ENCODE measurements around the gene PAGE4.

PAGE4 gene

DNA sequence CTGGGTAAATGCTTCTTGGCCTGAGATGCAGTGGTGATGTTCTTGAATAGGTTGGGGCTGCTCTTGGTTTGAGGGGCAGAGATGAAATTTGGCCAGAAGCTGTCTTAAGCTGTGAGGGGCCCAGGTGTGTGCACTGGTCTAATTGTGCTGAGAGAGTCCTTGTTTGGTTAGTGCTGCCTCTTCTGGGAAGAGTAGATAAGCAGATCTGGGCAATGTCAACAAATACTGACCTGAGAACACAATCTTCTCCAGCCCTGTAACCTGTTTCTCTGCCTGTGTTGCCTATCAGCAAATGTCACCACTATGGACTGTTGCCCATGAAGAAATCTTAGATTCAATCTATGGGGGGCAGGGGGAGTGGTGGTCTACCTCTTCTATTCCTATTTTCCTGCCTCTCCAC is 33.0 kb downstream of the PAGE4 start:
- no peak overlapping the region for H3K4me3 ChIP-seq (ENCODE audit: low read depth, low read length)
- TF ChIP-seq, protein P1, sequence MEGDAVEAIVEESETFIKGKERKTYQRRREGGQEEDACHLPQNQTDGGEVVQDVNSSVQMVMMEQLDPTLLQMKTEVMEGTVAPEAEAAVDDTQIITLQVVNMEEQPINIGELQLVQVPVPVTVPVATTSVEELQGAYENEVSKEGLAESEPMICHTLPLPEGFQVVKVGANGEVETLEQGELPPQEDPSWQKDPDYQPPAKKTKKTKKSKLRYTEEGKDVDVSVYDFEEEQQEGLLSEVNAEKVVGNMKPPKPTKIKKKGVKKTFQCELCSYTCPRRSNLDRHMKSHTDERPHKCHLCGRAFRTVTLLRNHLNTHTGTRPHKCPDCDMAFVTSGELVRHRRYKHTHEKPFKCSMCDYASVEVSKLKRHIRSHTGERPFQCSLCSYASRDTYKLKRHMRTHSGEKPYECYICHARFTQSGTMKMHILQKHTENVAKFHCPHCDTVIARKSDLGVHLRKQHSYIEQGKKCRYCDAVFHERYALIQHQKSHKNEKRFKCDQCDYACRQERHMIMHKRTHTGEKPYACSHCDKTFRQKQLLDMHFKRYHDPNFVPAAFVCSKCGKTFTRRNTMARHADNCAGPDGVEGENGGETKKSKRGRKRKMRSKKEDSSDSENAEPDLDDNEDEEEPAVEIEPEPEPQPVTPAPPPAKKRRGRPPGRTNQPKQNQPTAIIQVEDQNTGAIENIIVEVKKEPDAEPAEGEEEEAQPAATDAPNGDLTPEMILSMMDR (IDR thresholded peaks at IDR 0.05; ENCODE audit: low read depth, low read length): no peak

DNA sequence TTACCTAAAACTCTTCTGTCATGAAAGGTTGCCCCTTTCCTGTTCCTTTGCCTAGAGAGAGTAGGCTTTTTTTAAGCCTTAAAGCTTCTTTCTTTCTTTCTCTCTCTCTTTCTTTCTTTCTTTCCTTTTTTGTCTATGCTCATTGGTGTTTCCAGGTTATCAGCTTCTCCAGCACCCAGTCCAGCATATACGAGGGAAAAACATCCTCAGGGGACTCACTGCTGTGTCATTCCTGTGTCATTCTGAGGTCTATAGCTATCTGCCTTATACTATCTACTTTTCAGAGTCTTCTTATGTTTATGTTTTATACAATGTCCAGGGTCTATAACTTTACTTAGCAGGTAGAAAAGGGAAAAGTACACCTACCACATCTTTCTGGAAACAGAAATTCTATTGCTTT is 39.6 kb downstream of the PAGE4 start:
- no peak overlapping the region for H3K4me3 ChIP-seq (ENCODE audit: low read depth, low read length)
- TF ChIP-seq, protein P1 (IDR thresholded peaks at IDR 0.05; ENCODE audit: low read depth, low read length): no peak

DNA sequence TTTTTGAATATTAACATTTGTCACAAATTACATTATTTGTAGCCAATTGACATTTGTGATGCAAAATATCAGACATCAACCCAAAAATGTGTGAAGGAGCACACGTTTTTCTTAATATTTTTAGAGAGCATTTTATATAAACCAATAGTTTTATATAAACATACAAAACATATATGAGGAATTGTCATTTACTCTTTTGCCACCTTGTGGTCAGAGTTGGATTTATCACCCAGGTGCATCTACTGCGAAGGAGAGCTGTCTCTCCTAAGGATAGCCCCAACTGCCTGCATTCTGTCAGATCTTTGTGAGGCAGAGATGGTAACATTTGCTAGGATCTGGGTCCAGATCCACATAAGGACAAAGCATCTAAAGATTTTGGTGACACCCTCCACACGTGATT is 47.6 kb downstream of the PAGE4 start:
- TF ChIP-seq, protein P1 (IDR thresholded peaks at IDR 0.05; ENCODE audit: low read depth, low read length): peak; percentile 26; the same call in 1 of the 2 replicates
- H3K4me3 ChIP-seq (ENCODE audit: low read depth, low read length): no peak overlapping the region

DNA sequence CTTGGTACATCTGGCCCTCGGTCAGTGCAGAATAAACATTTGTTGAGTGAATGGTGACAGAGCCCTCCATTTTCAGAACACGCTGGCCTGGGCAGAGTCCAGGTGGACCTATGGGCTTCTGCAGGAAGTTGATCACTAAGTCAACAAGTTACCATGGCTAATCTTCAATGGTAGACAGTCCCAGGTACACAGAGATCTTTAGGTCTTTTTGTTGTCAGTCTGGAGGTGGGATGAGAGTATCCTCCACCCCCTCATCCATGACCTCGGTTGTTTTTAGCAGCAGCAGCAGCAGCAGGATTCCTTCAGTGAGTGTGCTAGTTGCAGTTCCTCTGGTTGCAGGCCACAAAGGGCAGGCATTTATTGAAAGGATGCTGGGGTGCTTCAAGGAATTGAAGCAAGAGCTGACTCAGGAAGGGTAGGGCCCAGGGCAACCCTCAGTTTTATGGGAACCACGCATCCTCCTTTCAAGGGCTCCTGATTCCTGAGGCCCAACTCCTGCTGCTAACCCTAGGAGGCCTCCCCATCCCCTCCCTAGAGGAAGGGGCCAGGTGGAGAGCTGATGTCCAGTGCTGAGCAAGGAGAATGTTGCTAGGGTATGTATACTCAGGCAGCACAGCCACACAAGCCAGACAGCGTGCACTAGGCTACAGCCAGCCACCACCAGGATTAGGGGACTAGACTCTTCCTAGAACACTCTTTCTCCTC is 48.4 kb downstream of the PAGE4 start:
- H3K4me3 ChIP-seq (ENCODE audit: low read depth, low read length): no peak overlapping the region
- TF ChIP-seq, protein P1 (IDR thresholded peaks at IDR 0.05; ENCODE audit: low read depth, low read length): no peak

DNA sequence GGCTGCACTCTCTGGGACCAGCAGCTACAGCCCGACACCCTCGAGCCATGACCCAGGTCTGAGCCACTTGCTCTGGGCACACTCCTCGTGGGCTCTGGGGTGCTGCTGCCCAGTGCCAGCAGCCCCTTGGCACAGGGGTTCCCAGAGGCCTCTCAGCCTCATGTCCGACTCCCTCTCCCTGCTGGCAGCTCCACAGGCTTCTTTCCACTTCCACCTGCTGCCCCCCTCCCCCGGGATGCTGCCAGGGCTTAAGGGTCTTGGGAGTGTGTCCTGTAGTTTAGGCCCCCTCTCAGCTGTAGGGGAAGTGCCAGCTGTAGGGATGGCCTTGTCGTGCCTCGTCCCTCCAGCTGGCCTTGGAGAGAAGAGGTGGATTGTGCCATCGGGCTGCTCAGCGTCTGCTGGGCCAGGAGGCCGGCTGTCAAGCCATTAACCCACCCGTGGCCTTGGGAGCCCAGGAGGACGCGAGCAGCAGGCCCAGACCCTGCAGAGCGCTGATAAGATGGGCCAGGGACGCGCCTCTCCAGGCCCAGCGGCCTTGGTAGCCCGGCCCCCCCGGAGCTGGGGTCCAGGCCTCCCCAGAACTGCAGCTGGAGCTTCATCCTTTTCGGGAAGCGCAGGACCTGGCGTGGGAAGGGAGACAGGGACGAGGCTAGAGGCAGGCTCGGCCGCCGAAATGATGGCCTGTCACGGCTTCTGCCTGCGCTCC is 49.2 kb downstream of the PAGE4 start:
- H3K4me3 ChIP-seq (ENCODE audit: low read depth, low read length): peak overlapping the region; percentile 56
- TF ChIP-seq, protein P1 (IDR thresholded peaks at IDR 0.05; ENCODE audit: low read depth, low read length): no peak

DNA sequence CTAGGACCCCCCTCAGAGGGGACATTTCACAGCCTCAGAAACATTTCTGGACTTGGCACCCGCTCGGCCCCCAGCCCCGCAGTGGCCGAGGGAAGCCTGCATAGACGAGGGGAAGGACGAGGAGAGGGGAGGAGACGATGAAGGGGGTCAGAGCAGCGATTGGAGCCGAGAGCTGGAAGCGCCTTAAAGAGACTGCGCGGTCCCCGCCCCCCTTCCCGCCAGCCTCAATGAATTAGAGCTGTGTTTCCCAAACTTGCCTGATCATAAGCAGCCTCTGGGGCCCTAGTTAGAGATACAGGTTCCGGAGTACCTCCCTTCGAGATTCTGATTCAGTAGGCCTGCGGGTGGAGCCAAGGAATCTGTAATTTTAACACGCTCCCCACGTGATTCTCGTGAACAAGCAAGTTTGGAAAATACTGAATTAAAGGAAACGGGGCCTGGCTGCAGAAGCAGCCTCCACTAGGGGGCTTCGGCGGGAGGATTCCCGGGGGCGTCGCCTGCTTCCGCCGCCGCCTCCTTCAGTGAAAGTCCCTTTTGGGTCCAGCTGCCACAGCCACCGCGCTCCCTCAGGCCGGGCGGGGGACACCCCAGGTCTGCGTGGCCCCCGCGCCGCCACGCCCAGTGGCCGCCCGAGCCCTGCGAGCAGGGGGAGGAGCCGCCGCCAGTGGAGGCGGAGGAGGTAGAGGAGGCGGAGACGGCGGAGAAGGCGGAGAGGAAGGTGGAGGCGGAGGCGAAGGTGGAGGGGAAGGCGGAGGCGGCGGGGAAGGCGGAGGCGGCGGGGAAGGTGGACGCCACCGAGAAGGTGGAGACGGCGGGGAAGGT is 49.9 kb downstream of the PAGE4 start, which contains the start of gene USP27X:
USP27X (plus strand) TSS at position 651 of the 822 bp plus-strand sequence. CDS start 824 bp downstream, outside the sequence.
- H3K4me3 ChIP-seq (ENCODE audit: low read depth, low read length): peak within 1 kb of the TSS; percentile 56
- TF ChIP-seq, protein P1 (IDR thresholded peaks at IDR 0.05; ENCODE audit: low read depth, low read length): peak; percentile 43

All from WI38 (cell line).